NCI-H2107 treated with DMSO at 0.1 percent for 48 hours (cell line): ENCODE results near the gene BRINP3.
"Not testable (repeated sequence)": the region's sequence is repeated elsewhere in the genome, so short reads cannot be mapped to it uniquely, and the experiment has no call there.

ENCODE experiments used
- DNase-seq: peaks from one replicate; lab custom pipeline; 2025; ENCODE audit not compliant: unreplicated experiment; lab: John Stamatoyannopoulos, UW

BRINP3 gene

DNA sequence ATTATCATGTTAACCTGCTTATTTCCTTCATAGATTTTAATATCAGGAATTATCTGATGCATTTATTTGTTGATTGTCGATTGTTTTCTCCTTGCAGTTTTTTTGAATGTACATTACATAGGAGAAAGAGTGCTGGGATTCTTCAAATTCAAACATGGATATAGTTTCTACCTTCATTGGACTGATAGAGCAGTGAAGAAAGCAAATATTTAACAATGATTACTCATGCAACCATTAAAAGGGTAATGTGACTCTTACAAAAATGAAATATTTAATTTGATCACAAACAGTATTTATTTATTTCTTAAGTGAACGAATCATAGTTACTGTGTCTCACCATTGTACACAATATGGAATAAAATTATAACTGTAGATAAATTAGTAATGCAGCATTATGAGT, 350.9 kb downstream of the BRINP3 start:
- DNase-seq: no peak

DNA sequence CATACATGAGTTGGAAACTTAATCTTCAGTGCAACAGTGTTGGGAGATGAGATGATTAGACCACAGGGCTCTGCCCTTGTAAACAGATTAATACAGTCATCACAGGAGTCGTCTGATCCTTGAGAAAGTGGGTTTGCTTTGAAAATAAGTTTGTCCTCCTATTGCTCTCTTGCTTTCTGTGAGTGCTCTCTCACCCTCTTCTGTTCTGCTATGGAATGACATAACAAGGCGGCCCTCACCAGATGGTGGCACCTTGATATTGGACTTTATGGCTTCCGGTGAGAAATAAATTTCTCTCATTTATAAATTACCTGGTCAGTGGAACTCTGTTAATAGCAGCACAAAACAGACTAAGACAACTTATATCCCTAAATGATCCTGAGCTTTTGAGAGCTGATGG, 353.6 kb downstream of the BRINP3 start:
- DNase-seq: no peak

GRCh38 chr1:190120564-190120963, 357.1 kb downstream of the BRINP3 start:
- DNase-seq: not testable (repeated sequence)

DNA sequence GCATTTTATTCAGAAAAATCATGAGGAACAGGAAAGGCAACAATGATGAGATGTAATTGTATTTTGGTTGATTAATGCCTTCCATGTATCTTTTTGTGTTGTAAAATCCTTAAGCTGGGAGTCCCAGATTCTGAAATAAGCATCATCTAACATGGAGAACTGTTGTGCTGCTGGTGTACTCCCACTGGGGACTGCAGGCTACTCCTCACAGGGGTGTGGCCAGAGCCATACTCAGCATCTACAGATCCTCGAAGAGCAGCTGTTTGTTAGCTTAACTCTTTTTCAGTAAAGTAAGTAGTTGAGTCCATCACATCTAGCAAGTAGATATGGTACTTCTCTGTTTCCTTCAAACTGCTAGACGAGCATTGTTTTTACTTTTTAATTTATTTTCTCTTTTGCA, 358.0 kb downstream of the BRINP3 start:
- no peak for DNase-seq

DNA sequence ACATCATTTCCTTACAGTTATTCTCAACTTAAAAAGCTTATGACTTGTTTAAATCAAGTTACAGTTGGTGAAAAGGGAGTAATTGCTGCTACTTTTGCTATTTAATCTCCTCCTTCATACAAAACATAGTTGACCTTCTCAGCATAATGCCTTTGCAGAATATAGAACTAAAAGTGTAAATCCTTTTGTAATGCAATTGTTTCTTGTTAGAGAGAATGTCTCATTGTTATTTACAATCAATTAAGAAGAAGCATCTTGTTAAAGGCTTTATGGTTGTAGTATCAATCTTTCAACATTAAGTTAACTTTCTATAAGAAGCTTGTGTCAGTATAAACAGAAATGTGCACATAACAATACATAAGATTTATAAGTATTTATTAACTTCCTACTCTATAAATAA, 360.7 kb downstream of the BRINP3 start:
- DNase-seq: no peak

DNA sequence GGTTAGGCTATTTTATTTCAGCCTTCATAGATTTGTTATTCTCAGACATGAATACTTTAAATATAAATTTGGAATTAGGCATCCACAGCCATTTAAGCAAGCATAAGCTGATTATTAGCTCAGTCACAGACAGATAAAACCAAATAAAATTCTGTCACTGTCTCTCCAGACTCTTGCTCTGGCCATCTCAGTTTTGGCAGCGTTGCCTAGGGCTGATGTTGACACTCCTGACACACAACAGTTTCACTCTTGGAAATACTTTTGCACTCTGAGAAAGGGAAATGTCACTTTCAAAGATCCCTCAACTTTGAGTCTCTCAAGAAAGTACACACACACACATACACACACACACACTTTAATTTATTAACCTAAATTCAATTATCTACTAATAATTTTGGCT, 372.7 kb downstream of the BRINP3 start:
- DNase-seq: no peak

DNA sequence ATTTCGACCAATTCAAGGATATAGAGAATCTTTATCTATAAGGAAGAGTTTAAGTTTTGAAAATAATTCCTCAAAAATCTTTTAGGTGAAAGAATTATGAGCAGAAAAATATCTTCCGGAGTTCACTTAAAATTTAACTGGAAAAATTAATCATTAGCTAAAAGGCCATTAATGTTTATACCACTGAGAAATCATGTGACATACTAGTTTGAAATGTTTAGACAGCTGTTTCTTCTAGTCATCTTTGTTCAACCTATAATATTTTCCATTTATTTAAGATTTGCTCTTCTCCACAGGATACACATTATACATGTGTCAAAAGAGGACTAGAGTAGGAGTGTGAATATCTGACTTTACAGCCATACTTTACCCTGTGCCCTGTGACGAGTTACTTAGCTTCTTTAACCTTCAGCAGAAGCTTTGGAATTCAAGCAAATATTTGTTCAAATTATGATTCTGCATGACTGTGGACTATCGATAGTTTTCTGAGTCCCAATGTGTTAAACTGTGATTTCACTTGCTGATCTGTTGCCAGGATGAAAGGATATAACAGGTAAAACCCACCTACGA, 374.8 kb downstream of the BRINP3 start:
- DNase-seq: no peak

DNA sequence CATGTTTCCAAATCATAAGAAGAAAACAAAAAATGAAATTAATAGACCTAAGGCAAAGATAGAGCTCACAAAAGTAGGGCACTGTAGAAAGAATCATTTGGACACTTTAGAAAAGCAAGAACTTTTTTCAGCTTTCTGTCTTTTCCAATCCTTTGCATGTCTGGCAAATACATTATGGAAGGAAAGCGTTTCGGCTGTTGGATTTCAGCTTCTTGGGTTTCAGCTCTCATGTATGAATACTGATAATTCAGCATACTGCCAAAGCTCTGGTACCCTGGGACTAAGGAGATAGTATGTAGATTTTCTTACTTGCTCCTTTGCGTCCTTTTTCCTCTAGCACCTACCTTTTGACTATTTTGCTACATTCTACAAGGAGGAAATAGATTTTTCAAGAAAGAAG, 375.9 kb downstream of the BRINP3 start:
- DNase-seq: no peak

- DNase-seq: no peak
Observed at GRCh38 chr1:190098756-190099155, 378.9 kb downstream of the BRINP3 start.

DNA sequence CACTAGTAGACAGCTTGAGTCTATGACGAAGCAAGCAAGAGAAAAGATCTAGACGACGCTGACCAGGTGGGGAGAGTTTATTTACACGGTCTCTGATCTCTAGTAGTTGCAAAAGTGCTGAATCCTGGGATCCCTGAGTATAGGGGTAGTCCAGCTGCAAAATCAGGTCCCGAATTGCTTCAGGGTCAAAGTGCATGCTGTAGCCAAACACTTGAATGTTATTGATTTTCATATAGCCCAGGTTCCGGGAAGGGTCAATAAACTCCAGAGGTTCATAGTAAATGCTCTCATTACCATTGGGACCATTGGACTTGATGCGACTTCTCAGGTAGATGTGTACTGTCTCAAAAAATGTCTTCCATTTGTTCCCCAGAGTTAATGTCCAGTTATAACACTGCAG, 379.6 kb downstream of the BRINP3 start:
- DNase-seq: no peak

GRCh38 chr1:190095596-190095995, 382.1 kb downstream of the BRINP3 start:
- no peak for DNase-seq

- no peak for DNase-seq
Observed at GRCh38 chr1:190084552-190084951, 393.1 kb downstream of the BRINP3 start.

GRCh38 chr1:190068304-190068703, 409.4 kb downstream of the BRINP3 start:
- DNase-seq: no peak

GRCh38 chr1:190067592-190067991, 410.1 kb downstream of the BRINP3 start:
- DNase-seq: no peak

- no peak for DNase-seq
Observed at GRCh38 chr1:190066011-190066410, 411.7 kb downstream of the BRINP3 start.

DNA sequence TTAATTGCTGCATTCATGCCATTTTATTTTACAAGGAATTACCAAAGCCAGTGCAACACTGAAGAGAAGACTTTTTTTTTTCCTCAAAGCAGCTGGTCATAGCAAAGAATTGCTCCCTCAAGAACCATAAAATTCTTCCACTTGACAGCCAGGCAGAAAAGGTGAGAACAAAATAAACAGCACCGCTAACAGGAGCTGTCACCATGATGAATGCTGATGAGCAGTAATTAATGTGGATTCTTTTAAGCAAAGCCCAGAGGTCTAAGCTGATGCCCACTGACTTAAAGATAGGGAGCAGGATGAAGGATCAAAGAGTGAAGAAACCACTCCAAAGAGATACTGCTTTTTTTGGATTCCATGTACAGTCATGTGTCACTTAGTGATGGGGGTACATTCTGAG, 428.4 kb downstream of the BRINP3 start:
- no peak for DNase-seq
